Endothelial cell of coronary artery (primary cell): ENCODE measurements around the gene ST6GALNAC4. TPM values are rescaled to one million over a fixed set of nuclear protein-coding genes. Genes with fewer than 3 reads are reported as not detected.

Experiments used
- total RNA-seq: library from RNA; depleted of rRNA; stranded (reverse); fragments of >200 nt; gene quantifications from 2 replicates; pipeline ENCODE4 v1.2.3, GENCODE V29; 2014

The ST6GALNAC4 gene
- 38.7 and 46.9 TPM in 2 replicates for total RNA-seq

DNA sequence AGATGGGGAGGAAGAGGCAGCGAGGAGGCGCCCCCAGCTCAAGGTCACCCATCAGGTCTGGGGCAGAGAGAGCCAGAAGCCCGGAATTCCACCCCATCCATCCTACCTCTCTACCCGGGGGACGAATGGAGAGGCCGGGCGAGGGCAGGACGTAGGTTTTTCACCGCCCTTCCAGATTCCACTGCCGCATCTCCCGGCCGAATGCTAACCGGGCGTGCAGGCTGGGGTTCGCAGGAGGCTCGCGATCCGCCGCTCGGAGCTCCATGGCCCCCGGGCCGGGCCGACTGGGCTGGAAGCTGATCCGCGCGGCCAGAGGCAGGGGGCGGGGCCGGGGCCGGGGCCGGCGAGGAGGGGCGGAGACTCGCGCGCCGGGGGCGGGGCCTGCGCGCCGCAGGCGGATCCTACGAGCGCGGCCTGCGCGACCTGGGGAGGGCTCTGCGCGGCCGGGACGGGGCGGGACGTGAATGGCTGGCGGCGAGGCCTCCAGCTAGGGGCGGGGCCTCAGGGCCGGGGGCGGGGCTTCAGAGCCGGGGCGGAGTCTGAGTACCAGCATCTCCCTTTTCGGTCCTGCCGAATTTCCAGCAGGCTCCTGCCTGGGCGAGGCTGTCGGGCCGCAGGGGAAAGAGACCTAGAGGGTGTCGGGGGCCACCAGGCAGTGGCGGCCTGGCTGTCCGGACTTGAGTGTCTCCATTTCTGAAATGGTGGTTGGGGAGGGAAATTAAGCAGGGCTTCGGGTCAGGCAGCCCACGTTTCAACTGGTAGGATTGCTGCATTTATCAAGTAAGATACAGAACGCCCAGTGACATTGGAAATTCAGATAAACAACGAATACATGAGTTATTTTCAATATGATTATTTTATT is at the start of gene ST6GALNAC4:
Gene ST6GALNAC4 (minus strand): TSS at position 322 of the 862 bp plus-strand sequence. CDS start 622 bp downstream, outside the sequence.

GRCh38 chr9:127937388-127938297 is 20.8 kb upstream of the ST6GALNAC4 start, which contains the start of gene DPM2:
DPM2 (minus strand) TSS chr9:127937854; CDS start chr9:127937820, 34 bp downstream.

DNA sequence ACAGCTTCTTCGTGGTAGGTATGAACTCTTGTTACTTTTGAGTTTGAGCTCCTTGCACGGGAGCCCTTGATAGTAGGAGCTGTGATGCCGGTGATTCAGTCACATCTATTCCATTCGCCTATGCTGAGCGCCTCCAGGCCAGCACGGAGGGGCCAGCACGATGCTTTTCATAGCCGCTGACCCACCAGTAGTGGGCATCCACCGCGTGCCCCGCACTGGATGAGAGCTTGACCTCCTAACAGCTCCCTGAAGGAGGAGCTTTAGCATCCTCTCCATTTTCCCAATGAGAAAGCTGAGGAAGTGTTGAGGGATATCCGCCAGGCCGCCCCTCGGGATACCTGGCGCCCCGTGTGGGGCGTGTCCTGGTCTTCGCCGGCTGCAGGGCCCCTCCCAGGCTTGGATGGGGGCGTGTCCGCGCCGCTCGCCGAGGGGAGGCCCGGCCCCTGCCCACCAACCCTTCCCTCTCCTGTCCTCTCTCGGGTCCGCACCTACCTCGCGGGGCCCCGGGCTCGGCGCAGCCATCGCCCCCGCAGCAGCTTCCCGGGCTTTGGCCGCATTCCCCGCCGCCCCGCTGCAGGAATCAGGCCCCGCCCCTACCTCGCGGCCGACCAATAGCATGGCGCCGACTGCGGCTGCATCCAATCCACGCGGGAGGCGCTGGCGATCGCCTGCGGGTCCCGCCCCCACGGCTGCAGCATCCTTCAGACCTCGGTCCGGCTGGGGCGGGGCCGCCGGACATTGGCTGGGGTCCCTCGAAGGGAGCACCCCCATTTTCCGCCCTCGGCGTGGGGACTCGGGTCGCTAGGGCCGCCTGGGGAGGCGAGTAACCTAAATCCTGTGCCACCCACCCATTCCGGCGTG is 13.6 kb upstream of the ST6GALNAC4 start, which contains the start of gene PIP5KL1:
Gene PIP5KL1 (minus strand): TSS at position 547 of the 861 bp plus-strand sequence. CDS start 25 bp downstream, at position 522.

DNA sequence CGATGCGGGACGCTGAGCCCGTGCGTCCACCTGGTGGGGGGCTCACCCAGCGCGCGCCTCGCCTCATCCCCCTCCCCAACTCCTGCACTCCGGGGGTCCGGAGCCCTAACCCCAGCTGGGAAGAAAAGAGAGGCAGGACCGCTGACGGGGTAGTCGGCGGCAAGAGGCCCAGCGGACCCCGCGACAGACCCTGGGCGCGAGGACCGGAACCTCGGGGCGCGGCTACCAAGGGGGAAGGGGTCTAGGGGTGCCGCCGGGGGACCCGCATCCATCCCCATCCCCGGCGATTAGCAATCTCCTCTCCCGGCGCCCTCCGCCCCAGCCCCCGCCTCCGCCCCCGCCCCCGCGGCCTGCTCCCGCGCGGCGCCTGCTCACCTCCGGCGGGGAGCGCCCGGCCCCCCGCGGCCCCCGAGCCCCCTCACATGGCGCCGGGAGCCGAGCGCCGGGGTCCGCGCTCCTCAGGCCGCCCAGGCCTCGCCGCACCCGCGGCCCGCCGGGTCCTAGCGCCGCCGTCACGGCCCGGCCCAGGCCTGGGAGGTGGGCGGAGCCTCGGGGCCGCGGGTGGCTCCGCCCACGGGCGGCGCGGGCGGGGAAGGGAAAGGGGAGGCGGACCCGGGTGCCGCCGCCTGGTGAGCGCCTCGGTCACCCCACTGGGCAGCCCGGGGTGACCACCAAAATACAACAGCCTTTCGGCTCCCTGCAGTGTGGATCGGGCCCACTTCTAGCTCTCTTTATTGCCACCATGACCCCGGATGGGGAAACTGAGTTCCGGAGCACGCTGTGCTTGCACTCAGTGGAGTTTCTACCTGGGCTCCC is 17.5 kb downstream of the ST6GALNAC4 start, which contains the start of gene ST6GALNAC6:
Gene ST6GALNAC6 (minus strand): TSS at position 476 of the 816 bp plus-strand sequence. CDS start 1,622 bp downstream, outside the sequence.

GRCh38 chr9:127877566-127877998 is 39.3 kb downstream of the ST6GALNAC4 start, which contains the start of gene AK1:
AK1 (minus strand) TSS chr9:127877675; CDS start chr9:127874617, 3,058 bp downstream.

Other genes with a start within 250 kb of the ST6GALNAC4 start
- gene CFAP157, start 210.1 kb downstream of the ST6GALNAC4 start, total RNA-seq = not detected in 2 replicates
- gene PTRH1, start 201.4 kb downstream of the ST6GALNAC4 start, total RNA-seq = 44.9 and 49.9 TPM in 2 replicates
- not detected in 2 replicates for gene TTC16, start 201.0 kb downstream of the ST6GALNAC4 start, total RNA-seq
- 4.8 and 5.2 TPM in 2 replicates for gene TOR2A, start 181.7 kb downstream of the ST6GALNAC4 start, total RNA-seq
- gene SH2D3C, start 138.4 kb downstream of the ST6GALNAC4 start, total RNA-seq = 62.1 and 63.2 TPM in 2 replicates
- 95.8 and 102 TPM in 2 replicates for gene CDK9, start 131.0 kb downstream of the ST6GALNAC4 start, total RNA-seq
- gene FPGS, start 114.2 kb downstream of the ST6GALNAC4 start, total RNA-seq = 72.3 and 81.5 TPM in 2 replicates
- 60.0 and 137 TPM in 2 replicates for gene ENG, start 62.4 kb downstream of the ST6GALNAC4 start, total RNA-seq
- gene AK1, start 39.4 kb downstream of the ST6GALNAC4 start, total RNA-seq = 38.4 and 38.5 TPM in 2 replicates
- 24.7 and 44.8 TPM in 2 replicates for gene ST6GALNAC6, start 17.4 kb downstream of the ST6GALNAC4 start, total RNA-seq
- 0.18 and 1.0 TPM in 2 replicates for gene PIP5KL1, start 13.7 kb upstream of the ST6GALNAC4 start, total RNA-seq
- 8.1 and 9.4 TPM in 2 replicates for gene DPM2, start 20.8 kb upstream of the ST6GALNAC4 start, total RNA-seq
- 0.99 and 3.4 TPM in 2 replicates for gene EEIG1, start 63.9 kb upstream of the ST6GALNAC4 start, total RNA-seq
- 9.0 and 9.6 TPM in 2 replicates for gene NAIF1, start 150.3 kb upstream of the ST6GALNAC4 start, total RNA-seq
- gene SLC25A25, start 151.2 kb upstream of the ST6GALNAC4 start, total RNA-seq = 12.6 and 16.1 TPM in 2 replicates
- gene PTGES2, start 210.7 kb upstream of the ST6GALNAC4 start, total RNA-seq = 112 and 116 TPM in 2 replicates
- 0.18 TPM in 1 of 2 replicates, not detected in the other for gene LCN2, start 232.4 kb upstream of the ST6GALNAC4 start, total RNA-seq
- 19.5 and 21.7 TPM in 2 replicates for gene BBLN, start 243.2 kb upstream of the ST6GALNAC4 start, total RNA-seq